GM19397 (cell line): Measurements from ENCODE around the gene TBC1D14.
"Not testable (repeated sequence)": the region's sequence is repeated elsewhere in the genome, so short reads cannot be mapped to it uniquely, and the experiment has no call there.

Experiments
- ATAC-seq: cut with Tn5 transposase; IDR thresholded peaks from one replicate; pipeline ENCODE4 v1.9.1; 2021; ENCODE audit warnings: mild to moderate bottlenecking, moderate library complexity; ENCODE audit not compliant: unreplicated experiment

Gene TBC1D14

GRCh38 chr4:6889736-6890324 is 19.8 kb upstream of the TBC1D14 start:
- ATAC-seq: no peak

GRCh38 chr4:6890358-6890757 is 19.3 kb upstream of the TBC1D14 start:
- ATAC-seq: no peak

GRCh38 chr4:6890971-6891370 is 18.7 kb upstream of the TBC1D14 start:
- ATAC-seq: not testable (repeated sequence)

DNA sequence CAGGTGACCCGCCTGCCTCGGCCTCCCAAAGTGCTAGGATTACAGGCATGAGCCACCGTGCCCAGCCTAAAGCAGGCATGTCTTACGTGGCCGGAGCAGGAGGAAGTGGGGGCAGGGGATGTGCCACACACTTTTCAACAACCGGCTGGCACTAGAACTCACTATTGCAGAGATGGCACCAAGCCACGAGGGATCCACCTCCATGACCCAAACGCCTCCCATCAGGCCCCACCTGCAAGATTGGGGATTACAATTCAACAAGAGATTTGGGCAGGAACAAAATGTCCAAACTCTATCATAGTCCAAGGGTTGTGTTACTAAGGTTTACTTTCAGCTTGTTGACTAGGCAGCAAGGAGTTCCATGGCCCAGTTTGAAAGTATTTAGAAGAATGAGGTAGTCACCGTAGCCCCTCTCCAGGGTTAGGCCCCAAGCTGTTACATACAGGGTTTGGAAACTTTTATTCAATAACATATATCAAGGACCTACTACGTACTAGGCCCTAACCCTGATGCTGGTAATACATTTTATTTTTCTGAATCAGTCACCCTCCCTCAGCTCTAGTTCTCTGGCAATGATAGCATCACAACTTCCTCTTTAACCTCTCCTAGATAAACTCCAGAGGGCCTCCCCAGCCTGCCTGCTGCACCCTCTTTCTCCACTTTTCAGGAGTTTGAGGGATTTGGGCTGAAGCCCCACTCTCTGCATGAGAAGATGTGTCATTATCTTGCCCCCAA is 18.0 kb upstream of the TBC1D14 start:
- ATAC-seq: no peak

DNA sequence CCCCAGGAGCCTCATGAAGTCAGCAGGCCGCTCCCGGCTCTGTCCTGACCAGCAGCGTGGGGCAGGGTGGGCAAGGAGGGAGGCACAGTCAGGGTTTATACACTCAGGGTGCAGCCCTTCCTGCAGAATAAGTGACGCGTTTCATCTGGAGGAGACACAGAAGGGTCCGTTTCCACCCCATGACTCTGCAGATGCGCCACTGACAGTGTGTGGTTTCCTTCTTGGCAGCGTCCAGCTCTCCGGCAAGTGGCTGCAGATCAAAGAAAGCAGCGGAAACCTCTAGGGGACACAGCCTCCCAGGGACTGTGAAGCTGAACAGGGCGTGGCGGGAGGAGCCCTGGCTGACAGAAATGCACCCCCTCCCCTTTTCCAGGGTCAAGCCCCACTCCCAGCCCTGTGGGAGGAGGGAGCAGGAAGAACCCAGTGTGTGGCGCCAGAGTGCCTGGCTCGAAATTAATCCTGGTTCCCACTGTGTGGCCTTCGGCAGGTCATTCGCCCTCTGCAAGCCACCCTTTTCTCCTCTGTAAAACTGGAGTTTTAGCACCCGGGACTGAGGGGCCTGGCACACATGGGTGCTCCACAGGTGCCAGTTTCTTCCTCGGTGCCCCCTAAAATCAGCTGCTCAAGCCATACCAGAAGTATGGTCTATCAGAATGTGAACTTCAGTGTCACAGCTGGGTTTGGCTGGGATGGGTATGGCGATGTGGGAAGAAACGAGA is 17.3 kb upstream of the TBC1D14 start:
- ATAC-seq: peak; percentile 54

DNA sequence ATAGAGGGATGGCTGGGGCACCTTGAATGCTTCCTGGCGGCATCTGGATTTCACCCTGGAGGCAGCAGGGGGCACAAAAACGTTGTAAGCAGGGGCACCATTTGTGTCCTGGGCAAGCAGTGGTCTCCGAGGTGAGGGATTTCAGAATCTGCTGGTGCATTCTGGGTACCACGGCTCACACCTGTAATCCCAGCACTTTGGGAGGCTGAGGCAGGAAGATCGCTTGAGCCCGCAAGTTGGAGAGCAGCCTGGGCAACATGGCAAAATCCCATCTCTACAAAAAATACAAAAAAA is 16.8 kb upstream of the TBC1D14 start:
- ATAC-seq: no peak

GRCh38 chr4:6893449-6894085 is 16.1 kb upstream of the TBC1D14 start:
- ATAC-seq: no peak

DNA sequence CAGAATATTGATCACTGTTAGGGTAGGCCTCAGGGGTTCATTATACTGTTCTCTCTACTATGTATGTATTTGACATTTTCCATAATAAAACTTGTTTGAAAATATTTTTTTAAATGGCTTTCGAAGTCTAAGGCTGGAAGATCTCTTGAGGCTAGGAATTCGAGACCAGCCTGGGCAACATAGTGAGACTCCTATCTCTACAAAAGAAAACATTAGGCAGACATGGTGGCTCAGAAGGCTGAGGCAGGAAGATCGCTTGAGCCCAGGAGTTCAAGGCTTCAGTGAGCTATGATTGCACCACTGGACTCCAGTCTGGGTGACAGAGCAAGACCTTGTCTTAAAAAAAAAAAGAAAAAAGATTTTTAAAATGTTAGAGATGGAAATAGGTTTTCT is 15.5 kb upstream of the TBC1D14 start:
- ATAC-seq: no peak

- ATAC-seq: no peak
These were observed 14.8 kb upstream of the TBC1D14 start for GRCh38 chr4:6894528-6895498.

- no peak for ATAC-seq
These were observed 13.6 kb upstream of the TBC1D14 start for GRCh38 chr4:6896035-6896434.

GRCh38 chr4:6898763-6899162 is 10.9 kb upstream of the TBC1D14 start:
- ATAC-seq: no peak

DNA sequence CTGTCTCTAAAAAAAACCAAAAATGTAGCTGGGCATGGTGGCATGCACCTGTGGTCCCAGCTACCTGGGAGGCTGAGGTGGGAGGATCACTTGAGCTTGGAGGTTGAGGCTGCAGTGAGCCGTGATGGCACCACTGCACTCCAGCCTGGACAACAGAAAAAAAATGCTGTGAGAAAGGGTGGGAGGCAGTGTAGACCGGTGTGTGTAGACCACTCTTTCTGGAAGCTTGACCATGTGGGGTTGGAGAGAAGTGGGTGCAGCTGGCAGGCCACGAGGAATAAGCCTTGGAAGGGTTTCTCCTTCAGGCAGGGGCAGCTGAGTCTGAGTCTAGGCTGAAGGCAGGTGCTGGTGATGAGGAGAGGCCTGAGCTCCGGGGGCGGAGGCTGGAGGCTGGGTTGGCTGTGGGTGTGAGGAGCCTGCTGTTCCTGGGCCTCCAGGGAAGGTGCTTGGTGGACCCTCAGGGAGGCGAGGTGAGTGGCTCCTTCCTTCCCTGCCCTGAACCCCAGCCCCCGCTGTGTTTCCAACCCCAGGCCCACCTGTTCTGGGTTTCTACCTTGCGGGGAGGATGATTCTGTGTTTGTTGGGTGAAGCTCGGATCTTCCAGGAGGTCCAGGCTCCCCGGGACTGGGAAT is 9.3 kb upstream of the TBC1D14 start:
- ATAC-seq: no peak

DNA sequence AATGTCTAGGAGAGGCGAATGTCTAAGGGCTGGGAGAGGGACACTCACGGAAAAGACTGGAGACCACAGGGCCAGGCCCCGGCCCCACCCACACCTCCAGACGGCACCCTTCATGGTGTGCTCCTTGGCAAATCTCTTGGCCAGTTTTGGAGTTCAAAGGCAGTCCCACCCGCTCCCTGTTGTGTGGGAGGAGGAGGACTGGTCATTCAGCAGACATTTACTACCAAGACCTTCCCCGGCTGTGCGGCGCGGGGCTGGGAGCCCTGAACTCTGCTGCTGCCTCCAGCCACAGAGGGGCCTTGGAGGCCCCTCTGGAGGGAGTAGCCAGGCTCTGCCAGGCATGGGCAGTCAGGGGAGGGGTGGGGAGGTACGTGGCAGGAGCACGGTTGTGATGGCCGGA is 8.7 kb upstream of the TBC1D14 start:
- ATAC-seq: no peak

DNA sequence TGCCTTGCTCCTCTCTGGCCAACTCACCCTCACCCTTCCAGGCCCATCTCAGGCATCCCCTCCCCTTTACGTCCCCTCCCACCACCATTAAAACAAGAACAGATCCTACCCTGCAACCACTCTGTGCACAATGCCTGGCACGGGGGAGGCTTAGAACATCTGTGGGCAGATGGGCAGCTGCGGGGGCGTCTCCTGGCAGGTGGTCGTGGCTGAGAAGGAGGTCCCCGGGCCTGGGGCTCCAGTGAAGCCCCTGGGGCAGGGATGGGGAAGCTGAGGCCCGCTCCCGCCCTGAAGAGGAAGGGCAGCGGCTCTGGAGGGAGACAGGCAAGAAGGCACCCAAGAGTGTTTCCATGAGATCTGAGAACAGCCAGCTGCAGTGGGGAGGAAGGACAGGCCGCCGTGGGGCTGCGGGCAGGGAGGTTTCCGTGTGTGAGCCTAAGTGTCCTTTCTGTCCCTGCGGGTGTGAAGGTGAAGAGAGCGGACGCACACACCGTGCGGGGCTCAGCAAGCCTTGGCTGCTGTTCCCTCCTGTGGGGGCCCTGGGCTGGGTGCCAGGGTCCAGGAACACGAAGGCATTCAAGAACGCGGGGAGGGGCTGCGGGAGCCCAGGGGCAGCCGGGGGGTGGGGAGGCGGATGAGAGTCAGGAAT is 7.8 kb upstream of the TBC1D14 start:
- ATAC-seq: no peak

DNA sequence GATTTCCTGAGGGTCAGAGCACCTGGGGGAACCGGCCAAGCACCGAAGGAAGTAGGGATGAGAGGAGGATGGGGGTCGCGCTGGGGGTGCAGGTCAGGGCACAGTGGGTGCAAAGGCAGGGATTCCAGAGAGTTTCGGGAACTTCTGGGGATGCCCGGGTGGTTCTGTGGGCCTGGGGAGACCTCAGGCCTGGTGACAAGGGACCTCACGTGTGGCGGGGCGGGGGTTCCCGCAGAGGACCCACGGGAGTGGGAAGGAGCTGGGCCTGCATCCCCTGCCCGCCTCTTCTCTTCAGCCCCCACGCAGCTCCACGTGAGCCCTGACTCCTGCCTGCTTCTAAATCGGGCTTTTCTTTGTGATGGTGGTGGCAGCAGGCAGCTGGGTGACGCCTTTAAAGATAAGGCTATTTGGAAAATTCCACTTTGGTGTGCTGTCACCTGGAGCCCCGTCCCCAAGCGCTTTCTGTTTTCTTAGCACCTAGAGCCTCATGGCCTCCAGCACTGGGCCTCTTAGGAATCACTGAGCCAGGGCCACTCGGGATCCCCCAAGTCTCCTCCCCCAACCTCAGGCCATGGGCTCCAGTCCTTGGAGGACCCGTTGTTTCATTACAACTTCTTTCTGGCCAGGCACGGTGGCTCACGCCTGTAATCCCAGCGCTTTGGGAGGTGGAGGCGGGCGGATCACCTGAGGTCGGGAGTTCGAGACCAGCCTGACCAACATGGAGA is 7.1 kb upstream of the TBC1D14 start:
- ATAC-seq: no peak

- ATAC-seq: no peak
These were observed 3.8 kb upstream of the TBC1D14 start for GRCh38 chr4:6905516-6906445.

DNA sequence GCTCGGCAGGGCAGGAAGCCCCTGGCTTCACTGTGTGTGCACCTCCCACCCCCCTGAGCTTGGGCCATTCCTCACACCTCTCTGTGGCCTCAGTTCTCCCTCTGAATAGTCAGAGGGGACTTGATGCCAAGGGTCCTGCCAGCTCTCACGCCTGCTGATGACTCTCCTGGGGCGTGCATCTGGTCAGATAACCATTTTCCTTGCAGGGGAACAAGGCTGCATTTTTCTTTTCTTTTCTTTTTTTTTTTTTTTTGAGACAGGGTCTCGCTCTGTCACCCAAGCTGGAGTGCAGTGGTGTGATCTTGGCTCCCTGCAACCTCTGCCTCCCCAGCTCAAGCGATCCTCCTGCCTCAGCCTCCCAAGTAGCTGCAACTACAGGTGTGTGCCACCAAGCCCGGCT is 3.1 kb upstream of the TBC1D14 start:
- ATAC-seq: not testable (repeated sequence)

- no peak for ATAC-seq
These were observed 1.9 kb upstream of the TBC1D14 start for GRCh38 chr4:6907658-6908191.
